Prostate gland (tissue), 2 donors: ENCODE measurements around the gene TLR10. TPM values are rescaled to one million over a fixed set of nuclear protein-coding genes. Genes with fewer than 3 reads are reported as not detected.

ENCODE experiments used
- DNase-seq: peaks from one replicate; pipeline ENCODE4 v3.0.0-alpha.2; 2019; ENCODE audit warnings: low spot score
- H3K27ac ChIP-seq, 2 donors: fragments of 200-600 bp; sonication (generic); 2 replicates each; pipeline ENCODE4 v1.5.1; 2017 to 2019
- H3K27me3 ChIP-seq: fragments of 200-600 bp; sonication (generic); replicated peaks from 2 replicates; pipeline ENCODE4 v1.5.1; 2019; ENCODE audit not compliant: insufficient read depth
- H3K36me3 ChIP-seq, 2 donors: fragments of 200-600 bp; sonication (generic); 1 replicate in 1 of 2; 2 replicates in 1 of 2; pipeline versions ENCODE4 v1.5.1 to v1.8.1; 2017 to 2019
- H3K4me1 ChIP-seq: fragments of 200-600 bp; sonication (generic); replicated peaks from 2 replicates; pipeline ENCODE4 v1.5.1; 2019
- H3K4me3 ChIP-seq, 2 donors: fragments of 200-600 bp; sonication (generic); 2 replicates each; pipeline ENCODE4 v1.5.1; 2017 to 2019
- H3K9me3 ChIP-seq: fragments of 200-600 bp; sonication (generic); 2 replicates; pipeline ENCODE4 v1.5.1; 2017
- CTCF ChIP-seq, 4 experiments: fragments of 200-600 bp in 2 of 4; fragments of 450-650 bp in 2 of 4; sonication (generic) in 2 of 4; IDR thresholded peaks; 1 replicate in 3 of 4; 2 replicates in 1 of 4; pipeline ENCODE4 v1.5.1; 2016 to 2019; ENCODE audit warnings: antibody characterized with exemption in 4 of 4, mild to moderate bottlenecking in 2 of 4, moderate library complexity in 2 of 4
- POLR2A ChIP-seq: fragments of 450-650 bp; IDR thresholded peaks from one replicate; pipeline ENCODE4 v1.6.1; 2016; ENCODE audit warnings: antibody characterized with exemption, mild to moderate bottlenecking
- POLR2AphosphoS5 ChIP-seq: sonication (generic); formaldehyde crosslinking; IDR thresholded peaks from one replicate; pipeline ENCODE4 v1.6.1; 2017; ENCODE audit warnings: antibody characterized with exemption
- WGBS: methylation state at CpG from one replicate; pipeline ENCODE4 v1.1.5; 2018; 5-methylcytosine and 5-hydroxymethylcytosine counted together
- intact Hi-C: fragments of 100-400 bp; cut with DNase I; formaldehyde crosslinking; loops from one replicate; pipeline ENCODE4 v1.14.2; 2022
- total RNA-seq, 2 donors: library from RNA; depleted of rRNA; stranded (reverse); fragments of >200 nt; gene quantifications; one replicate each; pipeline ENCODE4 v1.1.0, GENCODE V29; 2016

TLR10 gene
- total RNA-seq, 2 donors from 2014 or later, result 0.14 to 0.68 TPM

GRCh38 chr4:38730830-38731646 lies 51.8 kb downstream of the TLR10 start:
- DNase-seq, result peak; percentile 73
- Histone ChIP-seq H3K4me1 (no peaks in the 10 kb centered on the region), H3K27ac (no peak overlapping the region), H3K27me3 (no peaks in the 10 kb centered on the region), H3K4me3 (no peak overlapping the region), H3K9me3 (no peaks in the 10 kb centered on the region), H3K36me3 (no peaks in the 10 kb centered on the region)
- 40% methylated on average over 23 of the region's 23 CpGs for WGBS
- TF ChIP-seq POLR2AphosphoS5 (peak; percentile 59), CTCF (IDR thresholded peaks at IDR 0.05) (peak; percentile 91 to 94 (median 92)), POLR2A (no peak)
- intact Hi-C loops, result loop anchor here (1.0 to 5.0 kb wide), 4 partner anchors 59 to 668 kb away; no protein-coding TSS in a partner anchor

DNA sequence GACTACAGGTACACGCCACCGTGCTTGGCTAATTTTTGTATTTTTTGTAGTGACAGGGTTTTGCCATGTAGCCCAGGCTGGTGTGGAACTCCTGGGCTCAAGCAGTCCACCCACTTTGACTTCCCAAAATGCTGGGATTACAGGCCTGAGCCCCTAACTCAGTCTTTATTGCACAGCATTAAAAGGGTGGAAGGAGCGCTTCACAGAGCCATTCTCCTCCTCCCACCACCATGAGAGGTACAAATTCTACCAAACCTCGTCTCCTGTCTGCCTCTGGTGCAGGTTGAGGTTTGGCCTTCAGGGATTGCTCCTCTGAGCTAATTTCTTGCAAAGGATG lies 52.3 kb downstream of the TLR10 start:
- Histone ChIP-seq H3K36me3 (no peaks in the 10 kb centered on the region), H3K4me1 (no peaks in the 10 kb centered on the region), H3K4me3 (no peak overlapping the region), H3K27me3 (no peaks in the 10 kb centered on the region), H3K27ac (no peak overlapping the region), H3K9me3 (no peaks in the 10 kb centered on the region)
- TF ChIP-seq POLR2A (no peak), CTCF (IDR thresholded peaks at IDR 0.05) (no peak), POLR2AphosphoS5 (no peak)
- no peak for DNase-seq
- intact Hi-C loops, result loop anchor here (1.0 to 5.0 kb wide), 4 partner anchors 58 to 668 kb away; no protein-coding TSS in a partner anchor
- WGBS, result 98% methylated on average over 4 of the region's 4 CpGs

GRCh38 chr4:38728631-38729141 lies 54.1 kb downstream of the TLR10 start:
- DNase-seq, result peak; percentile 62
- WGBS, result 41% methylated on average over 4 of the region's 4 CpGs
- H3K27me3 ChIP-seq, result no peaks in the 10 kb centered on the region
- no peaks in the 10 kb centered on the region for H3K36me3 ChIP-seq
- no peak overlapping the region for H3K4me3 ChIP-seq
- no peak overlapping the region for H3K27ac ChIP-seq
- no peaks in the 10 kb centered on the region for H3K4me1 ChIP-seq
- no peaks in the 10 kb centered on the region for H3K9me3 ChIP-seq
- intact Hi-C loops, result no loop called here
- TF ChIP-seq POLR2A, result no peak
- TF ChIP-seq CTCF (IDR thresholded peaks at IDR 0.05), result peak in 1 of 4 experiments; percentile 36
- peak; percentile 31 for TF ChIP-seq POLR2AphosphoS5

- Histone ChIP-seq H3K27me3 (no peaks in the 10 kb centered on the region), H3K27ac (no peak overlapping the region), H3K4me1 (no peaks in the 10 kb centered on the region), H3K36me3 (no peaks in the 10 kb centered on the region), H3K9me3 (no peaks in the 10 kb centered on the region), H3K4me3 (no peak overlapping the region)
- DNase-seq, result no peak
- 98% methylated on average over 3 of the region's 3 CpGs for WGBS
- intact Hi-C loops, result no loop called here
- TF ChIP-seq CTCF (IDR thresholded peaks at IDR 0.05), result no peak
- TF ChIP-seq POLR2AphosphoS5, result no peak
- TF ChIP-seq POLR2A, result no peak
Measured at GRCh38 chr4:38724475-38724808, 58.3 kb downstream of the TLR10 start.
